ENCODE data around the gene EOMES. TPM values are rescaled to one million over a fixed set of nuclear protein-coding genes. Genes with fewer than 3 reads are reported as not detected.

Gene EOMES
- total and polyA plus RNA-seq, 2 experiments from 2014 or later, result 0.34 TPM; not detected in 1

DNA sequence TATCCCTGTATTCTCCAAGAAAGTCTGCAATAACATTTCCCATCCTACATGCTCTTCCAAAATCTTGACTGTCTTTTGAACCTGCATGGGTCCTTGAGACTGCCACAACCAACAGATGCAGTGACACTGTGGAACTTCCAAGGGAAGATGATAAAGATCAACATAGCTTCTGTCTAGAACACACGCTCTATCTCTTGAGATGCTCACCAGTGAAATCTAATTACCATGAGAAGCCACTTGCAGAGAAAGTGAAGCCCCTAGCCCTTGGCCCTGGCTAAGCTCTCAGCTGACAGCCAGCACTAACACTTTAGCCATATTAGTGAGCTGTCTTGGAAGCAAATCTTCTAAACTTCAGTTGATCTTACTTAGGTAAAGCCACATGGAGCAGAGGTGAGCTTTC, 36.6 kb downstream of the EOMES start:
- TF ChIP-seq, protein P1, sequence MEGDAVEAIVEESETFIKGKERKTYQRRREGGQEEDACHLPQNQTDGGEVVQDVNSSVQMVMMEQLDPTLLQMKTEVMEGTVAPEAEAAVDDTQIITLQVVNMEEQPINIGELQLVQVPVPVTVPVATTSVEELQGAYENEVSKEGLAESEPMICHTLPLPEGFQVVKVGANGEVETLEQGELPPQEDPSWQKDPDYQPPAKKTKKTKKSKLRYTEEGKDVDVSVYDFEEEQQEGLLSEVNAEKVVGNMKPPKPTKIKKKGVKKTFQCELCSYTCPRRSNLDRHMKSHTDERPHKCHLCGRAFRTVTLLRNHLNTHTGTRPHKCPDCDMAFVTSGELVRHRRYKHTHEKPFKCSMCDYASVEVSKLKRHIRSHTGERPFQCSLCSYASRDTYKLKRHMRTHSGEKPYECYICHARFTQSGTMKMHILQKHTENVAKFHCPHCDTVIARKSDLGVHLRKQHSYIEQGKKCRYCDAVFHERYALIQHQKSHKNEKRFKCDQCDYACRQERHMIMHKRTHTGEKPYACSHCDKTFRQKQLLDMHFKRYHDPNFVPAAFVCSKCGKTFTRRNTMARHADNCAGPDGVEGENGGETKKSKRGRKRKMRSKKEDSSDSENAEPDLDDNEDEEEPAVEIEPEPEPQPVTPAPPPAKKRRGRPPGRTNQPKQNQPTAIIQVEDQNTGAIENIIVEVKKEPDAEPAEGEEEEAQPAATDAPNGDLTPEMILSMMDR (IDR thresholded peaks at IDR 0.05; ENCODE audit: low read depth, low read length), result no peak
- Histone ChIP-seq H3K9me3 (ENCODE audit: low read depth) (no peaks in the 10 kb centered on the region), H3K4me1 (ENCODE audit: low read depth) (no peaks in the 10 kb centered on the region), H3K36me3 (no peaks in the 10 kb centered on the region), H3K4me3 (no peak overlapping the region), H3K27ac (no peak overlapping the region), H3K27me3 (no peaks in the 10 kb centered on the region)
- DNase-seq (ENCODE audit: low read depth in 1 of 2, low spot score in 1 of 2), result peak in 1 of 2 donors; percentile 25

DNA sequence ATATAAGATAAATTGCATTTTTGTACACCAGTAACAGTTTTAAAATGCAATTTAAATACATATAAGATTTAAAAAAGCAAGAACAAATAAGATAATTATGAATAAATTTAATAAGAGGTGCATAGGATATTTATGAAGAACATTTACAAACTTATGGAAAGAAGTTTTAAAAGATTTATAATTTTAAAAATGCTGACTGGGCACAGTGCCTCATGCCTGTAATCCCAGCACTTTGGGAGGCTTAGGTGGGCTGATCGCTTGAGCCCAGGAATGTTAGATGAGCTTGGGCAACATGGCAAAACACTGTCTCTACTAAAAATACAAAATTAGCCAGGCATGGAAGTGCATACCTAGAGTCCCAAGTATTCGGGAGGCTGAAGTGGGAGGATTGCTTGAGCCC, 37.8 kb downstream of the EOMES start:
- H3K9me3 ChIP-seq (ENCODE audit: low read depth), result no peaks in the 10 kb centered on the region
- H3K36me3 ChIP-seq, result no peaks in the 10 kb centered on the region
- no peak for DNase-seq (ENCODE audit: low read depth in 1 of 2, low spot score in 1 of 2)
- no peak overlapping the region for H3K4me3 ChIP-seq
- H3K4me1 ChIP-seq (ENCODE audit: low read depth), result no peaks in the 10 kb centered on the region
- no peak overlapping the region for H3K27ac ChIP-seq
- TF ChIP-seq, protein P1 (IDR thresholded peaks at IDR 0.05; ENCODE audit: low read depth, low read length), result no peak
- H3K27me3 ChIP-seq, result no peaks in the 10 kb centered on the region

- Histone ChIP-seq H3K27ac (no peak overlapping the region), H3K36me3 (no peaks in the 10 kb centered on the region), H3K4me3 (no peak overlapping the region), H3K4me1 (ENCODE audit: low read depth) (no peaks in the 10 kb centered on the region), H3K9me3 (ENCODE audit: low read depth) (no peaks in the 10 kb centered on the region), H3K27me3 (no peaks in the 10 kb centered on the region)
- TF ChIP-seq, protein P1 (IDR thresholded peaks at IDR 0.05; ENCODE audit: low read depth, low read length), result peak; percentile 55
- peak; percentile 54 to 89 for DNase-seq (ENCODE audit: low read depth in 1 of 2, low spot score in 1 of 2)
Measured at GRCh38 chr3:27681249-27681748, 40.8 kb downstream of the EOMES start.

GRCh38 chr3:27680517-27681246, 41.4 kb downstream of the EOMES start:
- no peaks in the 10 kb centered on the region for H3K27me3 ChIP-seq
- no peaks in the 10 kb centered on the region for H3K9me3 ChIP-seq (ENCODE audit: low read depth)
- H3K4me1 ChIP-seq (ENCODE audit: low read depth), result no peaks in the 10 kb centered on the region
- no peaks in the 10 kb centered on the region for H3K36me3 ChIP-seq
- no peak overlapping the region for H3K4me3 ChIP-seq
- TF ChIP-seq, protein P1 (IDR thresholded peaks at IDR 0.05; ENCODE audit: low read depth, low read length), result no peak
- no peak overlapping the region for H3K27ac ChIP-seq
- peak in 1 of 2 donors; percentile 12 for DNase-seq (ENCODE audit: low read depth in 1 of 2, low spot score in 1 of 2)

- Histone ChIP-seq H3K27ac (no peak overlapping the region), H3K36me3 (no peaks in the 10 kb centered on the region), H3K27me3 (no peaks in the 10 kb centered on the region), H3K4me1 (ENCODE audit: low read depth) (no peaks in the 10 kb centered on the region), H3K9me3 (ENCODE audit: low read depth) (no peaks in the 10 kb centered on the region), H3K4me3 (no peak overlapping the region)
- DNase-seq (ENCODE audit: low read depth in 1 of 2, low spot score in 1 of 2), result peak in 1 of 2 donors; percentile 9
- TF ChIP-seq, protein P1 (IDR thresholded peaks at IDR 0.05; ENCODE audit: low read depth, low read length), result no peak
Measured at GRCh38 chr3:27679691-27680090, 42.4 kb downstream of the EOMES start.
